ENCODE results near the gene SLC35B4.

SLC35B4 gene

DNA sequence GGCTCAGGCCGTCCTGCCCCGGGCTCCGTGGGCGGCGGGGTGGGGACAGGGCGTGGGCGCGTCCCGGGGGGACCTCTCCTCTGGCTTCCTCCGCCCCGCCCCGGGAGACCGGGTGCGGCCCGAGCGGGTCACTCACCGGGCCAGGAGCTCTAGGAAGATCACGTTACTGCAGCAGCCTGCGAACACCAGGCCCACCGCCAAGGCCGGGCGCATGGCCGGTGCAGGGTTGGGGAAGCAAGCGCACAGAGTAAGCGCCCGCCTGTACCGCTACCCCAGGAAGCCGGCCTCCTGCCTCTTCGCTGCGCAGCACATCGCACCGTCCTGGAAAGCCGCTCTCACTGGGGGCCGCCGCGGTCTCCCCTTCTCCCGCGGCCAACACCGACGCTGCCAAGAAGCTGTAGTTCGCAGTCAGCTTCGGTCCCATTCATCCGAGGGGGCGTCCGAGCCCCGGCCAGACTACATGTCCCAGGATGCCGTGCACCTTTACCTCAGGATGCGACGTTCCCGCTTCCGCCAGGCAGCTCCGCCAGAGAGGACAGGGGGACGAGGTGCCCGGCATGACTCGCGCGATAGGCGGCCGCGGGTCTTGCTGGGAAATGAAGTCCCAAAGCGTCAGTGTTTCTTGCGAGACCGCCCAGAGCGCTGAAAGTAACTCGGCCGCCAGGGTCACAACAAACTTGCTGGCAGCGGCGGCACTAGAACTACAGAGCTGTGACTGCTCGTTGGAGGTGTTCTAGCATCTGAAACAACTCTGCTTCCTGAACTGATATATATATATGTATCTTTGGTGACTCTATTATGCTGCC lies at the start of gene SLC35B4:
TSS of gene SLC35B4 (minus strand) at position 392 of the 806 bp plus-strand sequence. CDS start at position 213, 179 bp downstream.
- DNase-seq: peak; percentile 99

DNA sequence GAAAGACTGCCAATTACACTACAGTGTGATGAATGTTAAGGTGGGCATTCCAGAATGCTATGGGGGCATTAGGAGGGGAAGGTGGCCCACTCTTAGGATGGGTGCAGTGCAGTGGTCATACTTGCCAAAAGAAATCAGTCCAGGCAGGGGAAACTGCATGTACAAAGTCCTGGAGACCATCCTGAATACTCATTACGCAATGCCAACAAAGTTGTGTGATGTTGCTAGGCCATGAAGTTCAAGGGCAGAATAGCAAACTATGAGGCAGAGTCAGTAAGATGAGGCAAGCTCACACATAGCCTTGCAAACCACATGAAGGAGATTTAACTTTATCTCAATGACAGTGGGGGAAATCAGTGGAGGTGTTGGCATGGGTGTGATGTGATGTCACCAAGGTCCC lies 49.8 kb upstream of the SLC35B4 start:
- no peak for DNase-seq

DNA sequence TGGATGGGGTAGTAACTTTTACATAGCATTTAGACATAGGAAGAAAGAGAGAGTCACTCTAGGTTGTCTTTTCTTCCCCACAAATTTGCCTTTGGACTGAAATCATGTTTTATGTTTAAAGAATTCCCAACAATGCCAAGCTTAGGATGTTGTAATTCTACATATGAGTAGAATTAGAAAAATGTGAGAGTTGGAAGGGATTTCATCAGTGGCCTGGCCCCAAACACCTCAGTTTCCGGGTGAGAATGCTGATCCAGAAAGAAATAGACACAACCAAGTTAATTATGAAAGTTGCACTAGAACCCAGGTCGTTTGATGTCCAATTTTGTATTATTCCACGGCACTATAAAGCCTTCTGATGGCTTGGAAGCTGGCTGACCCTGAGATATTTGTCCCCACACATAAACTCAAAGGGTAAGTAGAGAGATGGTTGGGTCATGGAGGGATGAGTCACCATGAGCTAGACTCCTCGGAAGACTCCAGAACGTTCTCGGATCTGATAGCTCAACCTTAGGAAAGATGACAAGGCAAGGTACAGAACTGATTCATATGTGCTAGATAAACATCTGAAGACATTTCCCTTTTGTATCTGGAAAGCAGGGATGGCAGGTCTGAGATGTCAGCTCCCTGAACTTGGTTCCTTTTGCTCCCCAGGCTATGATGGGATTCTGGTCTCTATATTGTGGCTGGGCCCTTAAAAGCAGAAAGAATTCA lies 48.8 kb upstream of the SLC35B4 start:
- DNase-seq: no peak

DNA sequence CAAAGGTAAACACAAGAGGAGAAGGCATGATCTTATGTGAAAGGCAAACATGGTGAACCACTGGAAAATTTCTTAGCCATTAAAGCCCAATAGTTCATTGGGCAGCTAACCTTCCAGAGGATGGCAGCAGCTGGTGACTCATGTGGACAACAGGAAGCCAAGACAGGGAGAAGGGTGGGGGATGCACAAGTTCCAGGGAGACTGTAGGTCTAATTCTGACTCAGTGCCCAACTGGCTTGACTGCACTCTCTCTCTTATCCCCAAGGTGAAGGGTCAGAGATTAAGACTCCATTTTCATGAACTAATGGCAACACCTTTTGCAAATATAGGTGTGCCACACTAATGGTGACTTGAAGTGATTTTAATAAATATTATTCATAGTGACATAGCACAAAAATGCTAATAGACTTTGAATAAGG lies 47.9 kb upstream of the SLC35B4 start:
- no peak for DNase-seq

DNA sequence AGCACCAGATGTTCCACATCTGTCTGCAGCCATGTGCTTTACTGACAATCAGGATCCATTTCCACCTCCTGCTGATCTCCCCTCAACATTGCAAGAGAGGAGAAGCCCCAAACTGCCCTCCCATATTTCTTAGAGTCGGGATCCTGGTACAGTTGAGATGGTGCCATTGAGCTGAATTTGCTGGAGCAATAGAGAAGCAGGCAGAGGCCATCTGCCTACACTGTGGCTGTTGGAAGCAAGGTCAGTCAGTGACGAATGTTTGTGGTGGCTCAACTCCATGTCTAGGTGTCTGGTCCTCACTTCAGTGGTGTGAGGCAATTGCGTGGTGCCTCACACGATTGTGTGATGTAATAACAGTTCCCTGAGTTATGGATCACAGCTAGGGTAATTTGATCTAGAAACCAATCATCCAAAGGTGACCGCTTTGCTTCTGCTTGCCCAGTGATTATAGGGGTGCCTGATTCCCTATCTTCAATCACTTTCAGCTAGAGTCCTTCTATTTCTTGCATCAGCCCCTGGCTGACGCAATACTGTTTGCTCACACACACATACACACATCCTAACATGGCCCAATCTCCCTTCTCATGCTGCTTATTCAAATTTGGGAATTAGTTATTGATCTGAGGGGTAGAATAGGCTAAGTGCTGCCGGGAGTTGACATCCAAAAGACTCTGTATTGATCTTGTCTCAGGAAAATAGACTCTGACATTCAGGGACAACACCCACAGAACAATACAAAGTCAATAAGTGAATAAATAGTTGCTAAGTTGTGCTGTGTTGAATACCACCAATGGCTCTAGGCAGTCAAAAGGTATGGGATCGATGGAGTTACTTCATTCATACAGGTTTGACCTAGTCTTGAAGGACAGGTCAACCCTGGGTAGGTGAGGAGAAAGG lies 46.1 kb upstream of the SLC35B4 start:
- no peak for DNase-seq

- DNase-seq: no peak
These were observed 43.2 kb upstream of the SLC35B4 start for GRCh38 chr7:134359787-134360432.

- no peak for DNase-seq
These were observed 40.8 kb upstream of the SLC35B4 start for GRCh38 chr7:134357486-134357885.

- no peak for DNase-seq
These were observed 39.7 kb upstream of the SLC35B4 start for GRCh38 chr7:134356421-134356936.

DNA sequence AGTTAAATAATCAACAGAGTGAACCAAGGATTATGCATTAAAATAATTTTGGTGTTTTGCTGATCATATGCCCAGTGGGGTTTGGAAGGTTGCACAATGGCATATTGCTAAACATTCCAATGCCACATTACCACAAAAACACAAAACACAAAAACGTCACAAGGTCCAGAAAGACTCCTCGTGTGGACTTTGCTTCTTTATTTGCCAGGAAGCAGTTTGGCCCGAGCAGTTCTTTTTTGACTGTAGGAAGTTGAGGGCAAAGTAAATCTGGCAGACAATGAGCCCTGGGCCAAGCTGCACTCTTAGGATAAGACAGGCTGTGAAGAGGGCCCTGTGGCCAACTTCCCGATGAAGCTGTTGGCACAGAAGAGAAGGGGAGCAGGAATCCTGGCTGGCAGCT lies 39.2 kb upstream of the SLC35B4 start:
- no peak for DNase-seq

DNA sequence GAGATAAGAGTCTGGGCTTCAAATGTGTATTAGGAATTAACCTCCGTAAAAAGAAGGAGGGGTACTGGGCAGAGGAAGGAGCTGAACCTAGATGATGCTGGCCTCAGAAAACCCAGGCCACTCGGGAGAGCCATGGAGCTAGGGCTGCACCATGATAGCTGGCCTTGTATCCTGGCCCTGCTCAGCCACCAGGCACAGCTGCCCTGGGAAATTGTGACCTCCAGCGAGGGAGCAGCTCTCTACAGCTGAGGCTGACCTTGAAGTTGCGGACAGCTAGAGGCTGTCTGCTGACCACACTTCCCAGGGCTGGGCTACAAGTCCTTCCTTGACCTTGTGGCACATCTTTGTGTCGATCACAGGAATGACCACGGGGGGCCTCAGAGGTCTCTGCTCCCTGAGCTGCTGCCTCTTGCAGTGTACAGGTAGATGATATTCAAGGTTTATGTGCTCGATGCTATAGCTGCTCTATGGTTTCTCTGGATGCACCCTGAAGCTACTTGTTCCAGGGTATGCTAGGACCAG lies 38.3 kb upstream of the SLC35B4 start:
- DNase-seq: no peak

DNA sequence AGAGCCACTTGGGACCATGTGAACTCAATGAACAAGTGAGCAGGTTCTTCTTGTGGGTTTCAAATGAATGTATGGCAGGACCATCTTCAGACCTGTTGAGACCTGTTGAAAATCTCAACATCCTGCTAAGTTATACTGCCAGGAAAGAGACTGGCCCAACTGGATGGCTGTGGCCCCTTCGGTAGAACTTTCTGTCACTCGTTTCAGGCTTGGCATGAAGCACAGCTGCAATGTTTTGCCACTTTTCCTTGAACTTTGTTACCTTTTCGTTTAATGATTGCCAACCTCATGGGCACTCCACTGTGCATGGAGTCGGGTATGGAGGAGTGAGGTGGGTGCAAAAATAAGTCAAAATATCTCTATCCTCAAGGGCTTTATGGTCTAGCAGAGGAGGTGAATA lies 36.7 kb upstream of the SLC35B4 start:
- DNase-seq: no peak

- DNase-seq: no peak
These were observed 34.7 kb upstream of the SLC35B4 start for GRCh38 chr7:134351424-134351823.

DNA sequence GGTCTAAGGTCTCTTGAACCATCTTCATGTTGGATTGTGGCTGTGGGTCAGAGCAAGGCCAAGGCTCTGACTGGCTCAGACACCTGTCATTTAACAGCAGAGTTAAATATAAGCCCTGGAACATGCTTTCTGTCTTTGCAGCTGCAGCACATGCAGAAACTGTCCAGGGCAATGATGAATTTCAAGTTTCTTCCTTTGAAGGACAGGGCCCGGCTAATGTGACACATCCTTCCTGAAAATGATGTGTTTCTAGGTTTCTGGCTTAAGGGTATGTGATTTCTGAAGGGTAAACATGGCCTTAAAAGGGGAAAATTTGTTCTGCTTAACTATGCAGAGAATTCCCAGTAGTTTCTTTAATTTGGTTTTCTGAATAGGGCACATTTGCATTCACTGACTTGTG lies 34.0 kb upstream of the SLC35B4 start:
- no peak for DNase-seq

- DNase-seq: no peak
These were observed 30.8 kb upstream of the SLC35B4 start for GRCh38 chr7:134347567-134347966.

DNA sequence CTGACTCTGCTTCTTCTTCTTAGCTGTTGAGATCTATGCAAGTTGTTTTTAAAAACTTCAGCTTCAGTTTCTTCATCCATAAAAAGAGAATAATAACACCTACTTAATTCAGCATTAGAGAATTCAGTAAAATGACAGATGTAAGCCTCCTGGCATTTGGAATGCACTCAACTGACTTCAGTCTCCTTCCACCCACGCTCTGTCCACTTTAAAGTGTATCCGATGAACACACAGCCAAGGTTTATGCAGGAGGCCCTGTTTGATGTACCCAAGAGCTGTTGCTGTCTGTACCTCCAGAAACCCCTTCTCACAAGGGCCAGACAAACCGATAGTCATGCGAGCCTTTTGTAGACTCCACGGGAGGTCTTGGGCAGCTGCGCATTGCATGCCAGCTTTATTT lies 27.1 kb upstream of the SLC35B4 start:
- DNase-seq: no peak

- no peak for DNase-seq
These were observed 26.4 kb upstream of the SLC35B4 start for GRCh38 chr7:134343136-134343535.

GRCh38 chr7:134339475-134339874 lies 22.7 kb upstream of the SLC35B4 start:
- DNase-seq: no peak

GRCh38 chr7:134337980-134338379 lies 21.2 kb upstream of the SLC35B4 start:
- DNase-seq: no peak

- no peak for DNase-seq
These were observed 17.7 kb upstream of the SLC35B4 start for GRCh38 chr7:134334408-134334807.

GRCh38 chr7:134333943-134334342 lies 17.2 kb upstream of the SLC35B4 start:
- no peak for DNase-seq

DNA sequence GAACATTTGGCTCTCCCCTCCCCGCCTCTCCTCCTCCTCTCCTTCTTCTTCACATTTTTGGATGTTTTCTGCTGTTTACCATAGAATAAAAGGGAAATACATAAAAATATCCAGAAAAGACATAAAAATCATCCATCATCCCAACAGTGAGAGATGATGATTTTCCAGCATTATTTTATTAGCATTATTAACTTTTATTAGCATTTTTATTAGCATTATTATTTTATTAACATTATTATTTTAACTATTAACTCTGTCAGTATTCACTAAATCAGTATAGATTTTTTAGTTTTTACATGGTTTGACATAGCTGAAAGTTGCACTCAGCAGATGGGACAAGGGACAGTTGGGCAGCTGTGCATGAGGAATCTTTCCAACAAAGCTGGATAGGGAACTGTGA lies 16.2 kb upstream of the SLC35B4 start:
- DNase-seq: no peak

DNA sequence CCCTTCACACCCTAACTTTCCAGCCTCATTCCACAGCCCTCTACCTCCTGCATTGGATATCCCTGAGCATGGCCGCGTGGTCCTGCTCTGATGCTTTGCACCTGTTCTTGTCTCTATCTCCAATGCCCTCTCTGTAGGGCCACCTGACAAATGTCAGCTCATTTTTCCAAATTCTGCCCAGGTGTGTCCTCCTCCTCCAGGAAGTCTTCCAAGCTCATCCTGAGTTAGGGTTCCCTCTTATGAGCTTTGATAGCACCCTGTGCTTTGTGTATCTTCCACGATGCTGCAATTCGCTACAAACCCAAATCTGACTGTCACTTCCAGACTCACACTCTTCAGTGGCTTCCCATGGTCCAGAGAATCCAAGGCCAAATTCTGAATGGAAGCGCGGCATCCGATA lies 14.7 kb upstream of the SLC35B4 start:
- DNase-seq: no peak

Measured in NCI-H69 (cell line).